ENCODE data around the gene LPP. TPM values are rescaled to one million over a fixed set of nuclear protein-coding genes. Genes with fewer than 3 reads are reported as not detected.
"Not testable (repeated sequence)": the region's sequence is repeated elsewhere in the genome, so short reads cannot be mapped to it uniquely, and the experiment has no call there.

The LPP gene
- total RNA-seq, 1 donor from 2014 or later: 218 TPM

GRCh38 chr3:188607805-188608315 lies 453.9 kb downstream of the LPP start:
- Histone ChIP-seq H3K36me3 (ENCODE audit: control insufficient read depth, insufficient read depth, low read length) (peaks cover 2% of the 10 kb centered on the region), H3K27me3 (ENCODE audit: control insufficient read depth, insufficient read depth, low read length) (no peaks in the 10 kb centered on the region), H3K4me3 (ENCODE audit: low read depth, low read length) (no peak overlapping the region)
- TF ChIP-seq CTCF (IDR thresholded peaks at IDR 0.05; ENCODE audit: insufficient read depth, low read length, poor library complexity, severe bottlenecking): no peak
- no peak for DNase-seq (ENCODE audit: low read depth)

- Histone ChIP-seq H3K36me3 (ENCODE audit: control insufficient read depth, insufficient read depth, low read length) (peaks cover 2% of the 10 kb centered on the region), H3K27me3 (ENCODE audit: control insufficient read depth, insufficient read depth, low read length) (no peaks in the 10 kb centered on the region), H3K4me3 (ENCODE audit: low read depth, low read length) (no peak overlapping the region)
- TF ChIP-seq CTCF (IDR thresholded peaks at IDR 0.05; ENCODE audit: insufficient read depth, low read length, poor library complexity, severe bottlenecking): no peak
- DNase-seq (ENCODE audit: low read depth): no peak
Measured at GRCh38 chr3:188608401-188608800, 454.4 kb downstream of the LPP start.

GRCh38 chr3:188613721-188614120 lies 459.8 kb downstream of the LPP start:
- not testable (repeated sequence) for H3K4me3 ChIP-seq (ENCODE audit: low read depth, low read length); DNase-seq (ENCODE audit: low read depth); H3K27me3 ChIP-seq (ENCODE audit: control insufficient read depth, insufficient read depth, low read length); H3K36me3 ChIP-seq (ENCODE audit: control insufficient read depth, insufficient read depth, low read length)

- Histone ChIP-seq H3K27me3 (ENCODE audit: control insufficient read depth, insufficient read depth, low read length) (no peaks in the 10 kb centered on the region), H3K4me3 (ENCODE audit: low read depth, low read length) (no peak overlapping the region), H3K36me3 (ENCODE audit: control insufficient read depth, insufficient read depth, low read length) (no peaks in the 10 kb centered on the region)
- TF ChIP-seq CTCF (IDR thresholded peaks at IDR 0.05; ENCODE audit: insufficient read depth, low read length, poor library complexity, severe bottlenecking): no peak
- DNase-seq (ENCODE audit: low read depth): no peak
Measured at GRCh38 chr3:188617270-188617669, 463.3 kb downstream of the LPP start.

GRCh38 chr3:188617988-188618701 lies 464.2 kb downstream of the LPP start:
- no peak for TF ChIP-seq CTCF (IDR thresholded peaks at IDR 0.05; ENCODE audit: insufficient read depth, low read length, poor library complexity, severe bottlenecking)
- Histone ChIP-seq H3K4me3 (ENCODE audit: low read depth, low read length) (no peak overlapping the region), H3K27me3 (ENCODE audit: control insufficient read depth, insufficient read depth, low read length) (no peaks in the 10 kb centered on the region), H3K36me3 (ENCODE audit: control insufficient read depth, insufficient read depth, low read length) (no peaks in the 10 kb centered on the region)
- no peak for DNase-seq (ENCODE audit: low read depth)

- no peak for TF ChIP-seq CTCF (IDR thresholded peaks at IDR 0.05; ENCODE audit: insufficient read depth, low read length, poor library complexity, severe bottlenecking)
- DNase-seq (ENCODE audit: low read depth): no peak
- H3K36me3 ChIP-seq (ENCODE audit: control insufficient read depth, insufficient read depth, low read length): no peaks in the 10 kb centered on the region
- H3K27me3 ChIP-seq (ENCODE audit: control insufficient read depth, insufficient read depth, low read length): no peaks in the 10 kb centered on the region
- no peak overlapping the region for H3K4me3 ChIP-seq (ENCODE audit: low read depth, low read length)
Measured at GRCh38 chr3:188620752-188621151, 466.8 kb downstream of the LPP start.

Data from kidney epithelial cell (primary cell).